ENCODE data around the gene SLC29A4.

DNA sequence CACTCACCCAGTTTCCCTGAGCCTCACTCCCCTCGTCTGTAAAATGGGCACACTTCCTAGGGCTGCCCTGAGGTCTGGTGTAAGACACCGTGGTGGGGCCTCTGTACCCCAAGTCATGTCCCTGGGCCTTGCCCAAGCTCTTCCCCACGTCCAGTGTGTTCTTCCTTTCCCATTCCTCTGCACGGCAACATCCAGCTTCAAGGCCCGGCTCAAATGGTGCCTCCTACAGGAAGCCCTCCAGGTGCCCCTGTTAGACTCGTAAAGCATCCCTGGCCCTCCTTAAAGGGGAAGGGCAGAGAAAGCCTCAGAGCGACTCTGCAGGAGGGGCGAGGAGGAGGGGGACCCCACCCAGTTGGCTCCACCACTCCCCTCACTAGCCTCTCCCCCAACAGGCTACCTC lies 8.6 kb downstream of the SLC29A4 start:
- TF ChIP-seq CTCF (conservative IDR thresholded peaks at IDR 0.05 in 1 of 2, IDR thresholded peaks at IDR 0.05 in 1 of 2; ENCODE audit: extremely low read depth in 1 of 2, insufficient read depth in 1 of 2, low read depth in 1 of 2, low read length in 2 of 2) = no peak
- no peak for TF ChIP-seq EZH2 (IDR thresholded peaks at IDR 0.05; ENCODE audit: borderline replicate concordance, low read length)
